Stimulated activated CD4-positive, alpha-beta T cell treated with anti-CD3 and anti-CD28 coated beads, Interleukin-2, amount 100 ng/mL, for 24 hours (primary cell): ENCODE results near the gene TLCD5.
A peak's percentile ranks its signal among the peaks of the same experiment; 100 is the strongest.

Experiments used
- DNase-seq, 2 donors: peaks; one replicate each; pipeline ENCODE4 v3.0.0-alpha.2; 2020

The TLCD5 gene

DNA sequence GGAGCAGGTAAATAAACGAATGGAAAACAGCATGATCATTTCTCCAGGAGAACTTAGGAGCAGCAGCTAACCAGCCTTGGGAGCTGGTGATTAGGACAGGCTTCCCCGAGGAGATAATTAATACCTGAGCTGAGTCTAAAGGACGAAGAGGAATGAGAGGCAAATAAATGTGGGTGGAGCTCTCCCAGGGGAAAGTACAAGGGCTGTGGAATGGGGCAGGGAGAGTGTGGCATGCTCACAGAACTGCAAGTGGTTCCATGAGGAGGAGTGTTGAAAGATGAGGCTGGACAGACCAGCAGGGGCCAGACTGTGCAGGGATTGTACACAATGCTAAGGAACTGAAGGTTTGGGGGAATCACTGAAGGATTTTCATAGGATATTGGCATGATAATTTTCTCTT, 14.2 kb upstream of the TLCD5 start:
- DNase-seq = no peak

DNA sequence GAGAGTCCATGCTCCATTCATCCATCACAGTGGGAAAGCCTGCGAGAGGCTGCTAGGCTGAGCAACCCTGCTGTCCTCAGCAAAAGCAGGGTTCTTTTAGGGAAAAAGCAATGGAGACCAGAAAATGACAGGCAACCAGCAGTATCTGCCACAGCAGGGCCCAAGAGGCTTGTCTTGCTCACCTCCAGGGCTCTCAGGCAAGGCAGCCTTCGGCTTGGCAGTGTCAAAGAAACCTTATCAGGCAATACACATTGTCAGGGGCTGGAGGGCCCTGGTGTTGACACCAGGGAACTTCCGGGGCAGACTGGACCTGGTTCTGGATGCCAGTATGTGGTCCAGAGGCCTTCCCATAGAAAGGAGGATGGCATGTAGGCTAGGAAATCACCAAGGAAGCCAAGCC, 10.2 kb upstream of the TLCD5 start:
- DNase-seq = no peak

DNA sequence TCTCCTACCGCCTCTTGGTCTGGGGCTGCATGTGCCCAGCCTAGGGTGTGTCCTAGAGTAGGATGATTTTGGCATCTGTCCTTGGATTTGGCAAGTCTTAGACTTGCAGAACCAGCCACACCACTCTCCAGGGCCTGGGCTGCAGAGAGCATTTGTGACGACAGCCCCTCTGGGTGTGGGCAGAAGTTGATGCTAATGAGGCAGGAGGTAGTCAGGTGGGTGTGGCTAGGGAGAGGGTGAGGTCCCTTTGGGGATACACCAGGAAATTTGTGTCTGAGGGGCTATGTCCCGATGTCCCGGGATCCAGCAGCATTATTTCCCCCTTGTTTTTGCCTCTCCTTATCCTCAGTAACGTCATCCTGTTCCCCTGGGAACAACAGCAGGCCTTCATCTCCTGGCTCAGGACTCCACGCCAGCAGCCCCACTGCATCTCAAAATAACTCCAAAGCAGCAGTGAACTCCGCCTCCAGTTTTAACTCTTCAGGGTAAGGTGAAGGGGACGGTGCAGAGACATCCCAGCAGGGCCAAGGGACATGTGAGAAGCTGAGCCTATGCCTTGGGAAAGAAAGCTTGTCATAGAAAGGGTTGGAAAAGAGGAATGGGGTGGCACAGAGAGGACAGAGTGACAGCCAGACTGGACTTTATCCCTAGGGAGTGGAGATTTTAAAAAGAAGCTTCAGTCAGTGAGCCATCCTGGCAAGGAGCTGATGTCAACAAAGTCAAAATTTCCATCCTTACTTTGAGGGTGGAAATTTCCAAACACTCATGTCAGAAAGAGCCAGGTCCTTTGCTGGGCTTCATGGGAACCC, 8.0 kb upstream of the TLCD5 start:
- no peak for DNase-seq

DNA sequence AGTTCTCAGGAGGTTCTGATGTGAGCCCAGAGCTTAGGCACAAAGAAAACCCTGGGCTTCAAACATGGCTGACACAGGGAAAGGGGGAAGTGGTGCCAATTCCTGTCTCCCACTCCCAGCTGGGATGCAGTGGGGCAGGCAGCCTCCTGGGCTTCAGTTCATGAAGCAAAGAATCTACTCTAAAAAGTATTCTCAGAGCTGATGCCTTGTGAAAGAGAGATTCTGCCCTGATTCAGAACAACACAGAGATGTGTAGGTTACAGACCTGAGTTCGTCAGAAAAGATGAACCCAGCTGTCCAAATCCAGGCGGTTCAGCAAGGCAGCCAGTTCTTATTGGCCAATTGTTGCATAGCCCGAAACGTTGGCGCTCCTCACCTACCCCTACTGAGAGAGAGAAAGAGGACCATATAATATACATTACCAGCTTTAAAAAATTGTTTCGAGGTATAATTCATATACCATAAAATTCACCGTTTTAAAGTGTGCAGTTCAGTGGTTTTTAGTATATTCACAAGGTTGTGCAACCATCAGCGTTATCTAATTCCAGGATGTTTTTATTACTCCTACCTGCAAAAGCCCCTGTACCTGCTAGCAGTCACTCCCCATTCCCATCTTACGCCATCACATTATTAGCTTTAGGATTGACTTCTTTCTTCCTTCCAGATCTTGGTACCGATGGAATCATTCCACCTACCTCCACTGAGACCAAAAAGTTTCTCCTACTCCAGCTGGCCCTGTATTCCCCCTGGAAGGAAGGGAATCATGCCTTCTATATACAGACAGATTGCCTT, 7.2 kb upstream of the TLCD5 start:
- no peak for DNase-seq

DNA sequence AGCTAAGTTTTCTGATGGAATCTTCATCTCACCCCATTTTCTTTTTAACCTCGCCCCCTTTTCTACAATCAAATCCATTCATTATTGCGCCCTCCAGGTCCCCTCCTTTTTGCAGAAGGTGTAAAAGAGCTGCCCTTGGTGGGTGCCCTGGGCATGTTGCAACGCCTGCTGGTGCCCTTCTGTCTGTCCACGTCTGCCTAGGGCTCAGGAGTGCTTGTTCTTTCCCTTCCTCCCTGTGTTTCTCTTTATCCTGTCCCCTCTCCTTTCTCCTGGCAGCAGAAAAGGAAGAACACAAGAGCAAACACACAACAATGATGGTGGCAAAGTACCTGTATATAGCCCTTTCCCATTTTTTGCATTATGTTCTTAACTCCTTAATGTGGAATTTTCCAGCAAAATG, 6.2 kb upstream of the TLCD5 start:
- no peak for DNase-seq

DNA sequence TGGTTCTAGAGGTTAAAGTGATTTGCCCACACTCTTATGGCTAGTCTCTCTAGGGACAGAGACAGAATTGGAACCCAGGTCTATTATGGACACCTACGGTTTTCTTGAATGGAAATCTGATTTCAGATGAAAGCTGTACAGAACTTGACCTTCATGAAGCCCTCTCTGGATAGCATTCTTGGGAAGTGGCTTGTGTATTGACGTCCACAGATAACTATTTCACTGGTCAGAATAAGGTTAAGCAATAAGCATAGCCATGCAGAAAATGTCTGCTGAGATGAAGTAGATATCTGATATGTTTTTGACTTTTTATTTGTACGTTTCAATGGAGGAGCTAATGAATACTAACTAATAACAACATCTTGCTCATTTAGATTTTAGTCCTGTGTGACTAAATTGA, 1.1 kb downstream of the TLCD5 start:
- DNase-seq = no peak

DNA sequence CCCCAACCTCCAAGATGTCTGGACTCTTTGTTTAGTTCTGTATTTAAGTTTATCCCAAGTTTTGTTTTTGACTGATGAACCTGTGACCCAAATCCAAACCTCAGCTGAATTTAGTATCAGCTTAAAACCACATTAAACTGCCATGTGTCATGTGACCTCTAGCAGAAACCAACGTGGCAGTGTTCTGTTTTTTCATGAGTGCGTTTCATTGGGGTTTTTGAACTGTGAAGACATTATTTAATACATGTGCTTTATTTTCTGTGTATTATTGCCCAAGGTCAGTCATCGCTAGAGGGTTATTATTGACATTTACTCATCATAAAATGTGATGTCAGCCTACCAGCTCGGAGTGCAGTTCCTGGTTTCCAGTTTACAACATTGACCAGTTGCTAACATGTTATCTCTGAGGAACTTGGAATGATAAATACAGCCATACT, 1.8 kb downstream of the TLCD5 start:
- DNase-seq = no peak

DNA sequence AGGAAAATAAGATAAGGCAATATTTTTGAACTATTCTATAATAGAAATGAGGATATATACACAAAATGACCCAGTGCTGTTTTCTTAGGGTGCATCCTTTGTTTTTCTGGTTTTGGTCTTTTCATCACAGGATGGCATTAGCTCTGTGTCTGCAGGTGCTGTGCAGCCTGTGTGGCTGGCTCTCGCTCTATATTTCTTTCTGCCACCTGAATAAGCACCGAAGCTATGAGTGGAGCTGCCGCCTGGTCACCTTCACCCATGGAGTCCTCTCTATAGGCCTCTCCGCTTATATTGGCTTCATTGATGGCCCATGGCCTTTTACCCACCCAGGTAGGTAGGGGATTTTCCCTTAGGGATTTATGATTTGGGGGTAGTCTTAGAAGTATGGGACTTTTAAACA, 2.2 kb downstream of the TLCD5 start:
- DNase-seq = no peak

DNA sequence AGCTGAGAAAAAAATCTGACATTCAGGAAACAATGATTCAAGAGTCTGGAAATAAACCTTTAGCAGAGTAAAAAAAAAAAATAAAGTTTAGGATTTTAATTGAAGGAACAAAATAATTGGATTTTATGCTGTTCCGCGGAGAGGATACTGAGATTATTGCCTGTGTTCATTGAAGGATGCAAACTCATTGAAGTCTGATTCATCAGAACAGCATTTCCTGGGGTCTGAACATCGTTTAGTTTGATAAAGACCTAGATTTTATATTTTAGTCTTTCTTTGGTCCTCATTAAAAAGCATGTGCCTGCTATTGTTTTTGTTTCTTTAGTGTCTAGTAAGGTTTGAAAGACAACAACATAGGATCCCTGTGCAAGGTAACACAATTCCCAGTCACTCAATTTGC, 4.5 kb downstream of the TLCD5 start:
- no peak for DNase-seq

DNA sequence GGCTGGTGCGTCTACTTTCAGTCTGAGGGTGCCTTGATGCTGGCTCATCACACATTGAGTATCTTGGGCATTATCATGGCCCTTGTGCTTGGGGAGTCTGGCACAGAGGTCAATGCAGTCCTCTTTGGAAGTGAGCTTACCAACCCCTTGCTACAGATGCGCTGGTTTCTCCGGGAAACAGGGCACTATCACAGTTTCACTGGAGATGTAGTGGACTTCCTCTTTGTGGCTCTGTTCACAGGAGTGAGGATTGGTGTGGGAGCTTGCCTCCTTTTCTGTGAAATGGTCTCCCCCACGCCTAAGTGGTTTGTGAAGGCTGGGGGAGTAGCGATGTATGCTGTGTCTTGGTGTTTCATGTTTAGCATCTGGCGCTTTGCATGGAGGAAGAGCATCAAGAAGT, 4.9 kb downstream of the TLCD5 start:
- DNase-seq = no peak

DNA sequence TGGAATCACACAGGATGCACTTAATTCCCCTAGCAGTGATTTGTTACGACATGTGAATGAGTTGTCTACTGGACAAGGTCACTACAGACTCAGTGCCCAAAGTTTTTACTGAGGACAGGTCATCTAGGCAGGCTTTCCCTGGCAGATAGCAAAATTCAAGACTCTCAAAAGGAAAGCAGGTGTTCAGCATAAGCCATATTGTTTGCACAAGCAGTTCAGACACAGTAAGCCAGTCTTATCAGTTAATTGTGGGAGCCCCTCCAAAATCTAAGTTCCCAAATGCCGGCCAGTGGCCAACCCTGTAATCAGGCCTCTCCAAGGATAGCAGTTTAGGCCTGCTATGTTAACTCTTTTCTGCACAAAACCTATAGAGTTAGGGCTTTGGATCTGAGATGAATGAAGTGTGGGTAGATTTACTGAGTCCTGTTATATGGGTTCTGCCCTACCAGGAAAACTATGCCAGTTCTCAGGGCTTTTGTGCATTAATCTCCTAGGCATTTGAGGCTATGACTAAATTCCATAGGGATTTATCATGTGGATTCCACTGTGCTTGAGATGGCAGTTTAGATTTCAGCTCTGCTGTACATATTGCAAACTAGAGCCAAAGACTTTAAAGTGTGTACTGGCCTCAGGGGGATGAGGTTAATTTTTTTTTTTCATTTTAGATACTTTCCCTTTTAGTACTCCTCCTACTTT, 6.3 kb downstream of the TLCD5 start:
- no peak for DNase-seq

DNA sequence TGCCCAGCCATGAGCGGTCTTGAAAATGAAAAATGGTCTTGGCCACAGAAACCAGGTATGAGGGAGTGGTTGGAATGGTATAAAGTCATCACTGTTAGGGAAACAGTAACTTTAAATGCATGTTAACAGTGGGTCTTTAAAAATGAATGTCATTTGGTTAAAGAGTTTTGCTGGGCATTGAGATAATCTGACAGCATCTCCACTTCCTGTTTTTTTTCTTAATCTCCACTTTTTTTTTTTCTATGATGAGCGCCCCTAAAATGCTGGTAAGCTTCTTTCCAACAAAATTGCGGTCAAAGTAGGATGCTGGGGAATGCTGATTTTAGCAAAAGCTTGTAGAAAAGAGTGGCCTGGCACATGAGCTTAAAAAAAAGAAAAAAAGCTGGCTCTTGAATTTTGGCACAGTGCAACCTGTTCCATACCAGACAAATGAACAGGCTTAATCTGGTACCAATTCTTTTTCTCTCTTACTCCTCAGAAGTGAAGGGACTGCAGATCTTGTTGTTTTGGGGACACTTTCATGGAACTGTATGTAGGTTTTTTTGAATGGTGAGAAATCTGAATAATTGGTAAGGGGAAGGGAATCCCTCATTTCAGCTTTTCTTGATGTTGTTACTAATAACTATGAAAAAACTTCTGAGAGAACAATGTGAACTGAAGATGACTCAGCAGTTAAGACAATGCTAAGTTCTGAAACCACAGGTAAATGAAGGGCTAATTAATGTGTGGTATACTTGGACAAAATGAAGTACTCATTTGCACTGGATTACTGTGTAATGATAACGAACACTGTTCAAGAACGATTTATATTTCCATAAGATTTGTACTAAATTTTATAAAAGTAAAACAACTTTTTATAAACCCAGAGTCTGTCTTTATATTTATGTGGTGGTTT, 8.0 kb downstream of the TLCD5 start:
- no peak for DNase-seq

DNA sequence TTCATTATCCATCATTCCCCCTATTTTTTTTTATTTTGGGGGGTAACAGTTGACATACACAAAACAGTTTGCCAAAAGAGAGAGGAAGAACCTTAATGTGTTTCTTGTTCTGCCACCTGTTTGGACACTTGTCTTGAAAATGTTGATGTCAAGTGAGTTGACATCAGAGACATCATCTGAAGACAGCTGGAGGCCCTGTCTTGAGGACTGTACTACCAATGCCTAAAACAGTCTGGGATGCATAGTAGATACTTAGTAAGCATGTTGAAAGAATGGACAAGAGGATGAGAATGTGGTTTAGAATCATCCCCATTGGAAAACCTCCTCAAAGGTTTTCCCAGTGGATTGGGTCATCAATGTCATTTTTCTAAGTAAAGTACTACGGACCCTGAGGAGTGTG, 8.7 kb downstream of the TLCD5 start:
- no peak for DNase-seq

DNA sequence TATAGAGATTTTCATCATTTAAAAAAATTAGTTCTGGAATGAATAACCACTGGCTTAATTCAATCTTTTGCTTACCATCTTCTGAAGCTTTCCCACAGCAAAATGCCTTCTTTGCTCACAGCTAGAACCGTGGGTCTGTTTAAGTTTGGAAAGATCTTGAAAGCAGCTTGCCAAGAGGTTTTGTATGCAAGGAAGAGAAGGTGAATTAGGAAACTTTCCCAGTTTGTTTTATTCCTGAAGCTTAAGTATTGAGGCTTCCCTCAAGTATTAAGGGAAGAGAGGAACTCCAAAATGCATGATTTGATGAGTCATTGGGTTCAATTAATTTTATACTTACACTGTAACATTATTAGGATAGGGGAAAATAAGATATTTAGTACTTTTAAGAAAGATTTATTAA, 9.2 kb downstream of the TLCD5 start:
- no peak for DNase-seq

DNA sequence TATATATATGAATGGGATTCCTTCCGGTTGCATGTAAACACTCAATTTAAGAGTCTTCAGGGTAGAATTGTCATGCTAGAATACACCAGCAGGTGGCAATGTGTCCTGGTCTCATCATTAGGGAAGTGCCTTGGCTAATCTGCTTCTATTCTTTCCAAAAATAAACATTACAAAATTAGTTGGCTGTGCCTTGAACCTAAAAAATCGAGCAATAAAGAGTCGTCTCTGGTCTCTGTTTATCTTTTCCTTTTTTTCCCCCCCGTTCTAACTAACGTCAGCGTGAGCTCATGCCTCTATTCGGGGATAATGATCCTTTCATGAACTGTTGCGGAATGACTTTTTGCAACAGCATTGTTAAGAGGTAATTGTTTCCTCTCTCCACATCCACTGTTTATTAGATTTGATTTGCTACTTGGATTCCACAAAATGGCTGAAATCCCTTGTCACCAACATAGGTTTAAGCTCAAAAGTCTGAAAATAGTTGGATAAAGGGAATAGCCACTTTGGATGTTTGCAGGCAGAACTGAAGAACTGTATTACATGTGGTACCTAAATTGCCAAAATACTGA, 9.9 kb downstream of the TLCD5 start:
- peak; percentile 50 to 73 for DNase-seq

DNA sequence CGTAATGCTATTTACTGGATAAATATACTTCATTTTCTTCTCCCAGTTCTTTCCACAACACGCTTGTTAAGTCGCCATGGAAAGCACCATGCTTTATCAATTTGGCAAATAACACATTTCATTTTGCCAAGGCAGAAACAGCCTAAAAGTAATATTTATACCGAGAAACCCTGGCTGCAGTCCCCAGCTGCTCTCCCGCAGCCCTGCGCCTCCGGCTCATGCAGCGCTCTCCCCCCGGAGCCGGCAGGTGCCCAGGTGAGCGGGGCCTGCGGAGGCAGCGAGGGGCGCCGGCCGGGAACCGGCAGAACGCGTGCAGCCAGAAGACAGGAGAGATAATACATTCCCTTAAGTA, 10.4 kb downstream of the TLCD5 start:
- no peak for DNase-seq

DNA sequence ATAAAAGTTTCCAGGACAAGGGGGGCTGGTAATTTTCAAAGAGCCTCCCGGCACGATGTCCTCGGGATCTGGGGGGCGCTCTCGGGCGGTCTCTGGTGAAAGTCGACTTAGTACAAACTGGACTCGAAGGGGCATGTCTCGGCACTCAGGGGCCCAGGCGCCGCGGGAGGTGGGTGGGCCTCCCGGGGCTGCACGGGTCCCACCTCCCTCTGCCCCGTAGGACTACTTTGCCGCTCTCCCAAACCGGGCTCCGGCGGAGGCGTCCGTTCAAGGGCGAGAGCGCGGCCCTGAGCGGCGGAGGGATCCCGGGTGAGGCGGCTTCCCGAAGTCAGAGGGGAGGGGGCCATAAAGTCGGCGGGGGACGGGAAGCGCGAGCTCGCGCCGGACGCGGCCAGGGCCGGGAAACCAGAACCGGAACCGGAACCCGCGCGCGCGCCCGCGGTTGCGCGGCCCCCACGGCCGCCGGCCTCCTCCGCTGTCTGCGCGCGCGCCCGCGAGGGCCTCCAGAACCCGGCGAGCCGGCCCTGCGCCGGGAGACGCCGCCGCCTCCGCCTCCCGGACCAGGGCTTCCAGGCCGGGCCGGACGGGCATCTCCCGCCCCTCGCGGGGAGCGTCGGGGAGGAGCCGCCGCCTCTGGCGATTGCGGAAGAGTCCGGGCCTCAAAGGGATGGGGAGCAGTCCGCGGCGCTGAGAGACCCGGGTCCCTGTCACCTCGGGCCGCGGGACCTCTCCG, 11.0 kb downstream of the TLCD5 start, which contains the start of gene ARHGEF12:
Gene ARHGEF12, plus strand, starts transcription at position 506 of the 733 bp plus-strand sequence. CDS start 831 bp downstream, outside the sequence.
- DNase-seq = peak; percentile 84 to 88

DNA sequence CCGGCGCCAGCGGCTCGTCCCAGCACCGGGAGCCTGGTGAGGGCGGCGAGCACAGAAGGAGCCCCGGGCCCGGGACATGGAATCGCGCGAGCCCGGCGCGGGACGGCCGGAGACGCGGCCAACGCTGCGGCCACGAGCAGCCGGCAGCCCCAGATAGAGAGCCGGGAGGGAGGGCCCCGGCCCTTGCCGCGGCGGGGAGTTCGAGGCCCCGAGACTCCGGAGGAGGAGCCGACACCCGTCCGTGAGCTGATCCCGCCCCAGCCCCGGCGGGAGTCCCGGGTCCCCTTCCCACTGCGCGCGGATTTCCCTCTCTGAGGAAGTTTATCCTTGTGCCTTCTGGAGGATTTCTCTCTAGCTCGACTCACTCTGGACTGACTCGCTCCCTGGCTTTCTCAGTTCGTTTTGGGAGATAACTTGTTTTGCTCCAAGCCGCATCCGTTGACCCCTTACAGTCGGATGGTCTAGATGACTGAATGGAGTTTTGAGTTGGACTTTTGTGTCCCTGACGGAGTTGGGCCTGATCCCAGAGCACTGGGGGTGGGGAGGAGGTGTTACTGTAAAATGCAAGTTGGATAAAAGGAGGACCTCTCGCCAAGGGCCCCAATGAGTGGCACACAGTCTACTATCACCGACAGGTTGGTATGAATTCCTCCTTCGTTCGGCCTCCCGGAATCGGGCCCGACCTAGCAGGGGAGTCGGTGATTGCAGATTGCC, 11.7 kb downstream of the TLCD5 start:
- DNase-seq = peak; percentile 50 to 53

DNA sequence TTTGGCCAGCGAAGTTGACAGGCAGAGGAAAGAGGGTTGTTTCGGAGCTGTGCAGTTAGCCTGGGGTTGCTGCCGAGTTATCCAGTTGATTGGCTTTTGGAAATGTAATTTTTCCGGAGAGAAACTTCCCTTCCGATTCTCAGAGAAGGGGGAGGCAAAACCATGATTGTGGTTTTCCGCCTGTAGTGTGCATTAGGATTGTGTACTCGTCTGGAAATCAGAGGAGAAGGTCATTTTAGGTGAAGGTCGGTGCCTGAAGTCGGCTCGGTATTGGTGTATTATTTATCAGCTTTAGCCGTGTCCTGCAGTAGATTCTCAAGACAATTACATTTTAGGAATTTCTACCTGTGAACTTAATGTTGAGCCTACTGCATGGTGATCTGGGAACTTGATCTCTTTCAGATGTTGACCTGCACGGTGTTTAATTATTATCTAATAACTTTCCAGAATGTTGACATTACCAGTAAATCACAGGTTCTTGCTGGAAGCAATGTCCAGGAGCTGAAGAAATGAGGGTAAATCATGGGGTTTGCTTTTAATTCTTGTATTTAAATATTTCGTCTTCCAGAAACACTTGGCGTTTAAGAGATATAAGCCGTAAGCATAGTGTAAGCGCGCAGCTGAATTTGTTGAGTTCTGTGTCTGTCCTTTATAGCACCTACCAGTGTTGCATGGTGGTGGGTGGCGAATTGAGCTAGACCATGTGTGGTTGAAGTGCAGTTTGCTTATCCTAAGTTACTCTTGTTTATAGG, 12.4 kb downstream of the TLCD5 start:
- no peak for DNase-seq
